Esophagus mucosa (tissue), 1 donor: ENCODE results near the gene SPRED3. TPM values are rescaled to one million over a fixed set of nuclear protein-coding genes. Genes with fewer than 3 reads are reported as not detected.
"Not testable (repeated sequence)": the region's sequence is repeated elsewhere in the genome, so short reads cannot be mapped to it uniquely, and the experiment has no call there.

Experiments
- ATAC-seq: fragments of 200-7000 bp; cut with Tn5 transposase; one replicate; pipeline ENCODE4 v1.9.1; 2020
- total RNA-seq: library from RNA; stranded (reverse); gene quantifications from one replicate; pipeline ENCODE4 v1.2.4, GENCODE V29; 2023
- donor health status: DM: yes; HTN: yes; CAD: no.

Gene SPRED3
- total RNA-seq = 0.56 TPM

- peak; percentile 1 for ATAC-seq
Measured at GRCh38 chr19:38388349-38389100, at the start of gene SPRED3. SPRED3 (plus strand) TSS chr19:38388697; CDS start chr19:38390303, 1,606 bp downstream.

- ATAC-seq = not testable (repeated sequence)
Measured at GRCh38 chr19:38339011-38339410, 49.5 kb upstream of the SPRED3 start.

- no peak for ATAC-seq
Measured at GRCh38 chr19:38340927-38341326, 47.6 kb upstream of the SPRED3 start.

- no peak for ATAC-seq
Measured at GRCh38 chr19:38346837-38347236, 41.7 kb upstream of the SPRED3 start.

GRCh38 chr19:38350883-38351282, 37.6 kb upstream of the SPRED3 start:
- ATAC-seq = no peak

- ATAC-seq = peak; percentile 6
Measured at GRCh38 chr19:38351865-38352395, 36.6 kb upstream of the SPRED3 start.

GRCh38 chr19:38352611-38353010, 35.9 kb upstream of the SPRED3 start:
- no peak for ATAC-seq

GRCh38 chr19:38355728-38356725, 32.5 kb upstream of the SPRED3 start:
- ATAC-seq = no peak

- no peak for ATAC-seq
Measured at GRCh38 chr19:38358071-38358470, 30.4 kb upstream of the SPRED3 start.

- ATAC-seq = no peak
Measured at GRCh38 chr19:38359242-38360021, 29.1 kb upstream of the SPRED3 start.

- ATAC-seq = no peak
Measured at GRCh38 chr19:38360351-38360750, 28.1 kb upstream of the SPRED3 start.

GRCh38 chr19:38360839-38361631, 27.5 kb upstream of the SPRED3 start:
- no peak for ATAC-seq

- peak; percentile 76 for ATAC-seq
Measured at GRCh38 chr19:38361633-38362075, 26.8 kb upstream of the SPRED3 start.

- peak; percentile 88 for ATAC-seq
Measured at GRCh38 chr19:38362076-38362945, 26.2 kb upstream of the SPRED3 start.

- ATAC-seq = not testable (repeated sequence)
Measured at GRCh38 chr19:38362946-38363688, 25.4 kb upstream of the SPRED3 start.

GRCh38 chr19:38367041-38367440, 21.5 kb upstream of the SPRED3 start:
- ATAC-seq = no peak

GRCh38 chr19:38369584-38369983, 18.9 kb upstream of the SPRED3 start:
- no peak for ATAC-seq

- no peak for ATAC-seq
Measured at GRCh38 chr19:38370299-38370698, 18.2 kb upstream of the SPRED3 start.

- no peak for ATAC-seq
Measured at GRCh38 chr19:38371081-38371480, 17.4 kb upstream of the SPRED3 start.

GRCh38 chr19:38373907-38374331, 14.6 kb upstream of the SPRED3 start:
- no peak for ATAC-seq
